ENCODE results near the gene PCF11.

PCF11 gene

DNA sequence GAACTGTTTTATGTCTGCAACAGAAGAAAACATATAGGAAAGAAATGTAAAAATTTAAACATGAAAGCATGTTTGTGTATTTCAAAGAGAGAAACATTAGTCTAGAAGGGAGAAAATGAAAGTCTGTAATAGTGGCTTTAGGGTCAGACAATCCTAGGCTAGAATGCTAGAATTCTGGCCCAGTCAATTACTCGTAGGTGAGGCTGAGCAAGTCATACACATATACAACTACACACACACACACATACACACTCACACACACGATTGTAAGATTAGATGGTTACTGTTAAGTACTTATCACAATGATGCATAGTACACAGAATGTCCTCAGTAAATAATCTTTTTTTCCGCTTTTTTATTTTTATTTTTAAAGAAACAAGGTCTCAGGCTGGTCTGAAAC lies 37.7 kb upstream of the PCF11 start:
- TF ChIP-seq, protein P1, sequence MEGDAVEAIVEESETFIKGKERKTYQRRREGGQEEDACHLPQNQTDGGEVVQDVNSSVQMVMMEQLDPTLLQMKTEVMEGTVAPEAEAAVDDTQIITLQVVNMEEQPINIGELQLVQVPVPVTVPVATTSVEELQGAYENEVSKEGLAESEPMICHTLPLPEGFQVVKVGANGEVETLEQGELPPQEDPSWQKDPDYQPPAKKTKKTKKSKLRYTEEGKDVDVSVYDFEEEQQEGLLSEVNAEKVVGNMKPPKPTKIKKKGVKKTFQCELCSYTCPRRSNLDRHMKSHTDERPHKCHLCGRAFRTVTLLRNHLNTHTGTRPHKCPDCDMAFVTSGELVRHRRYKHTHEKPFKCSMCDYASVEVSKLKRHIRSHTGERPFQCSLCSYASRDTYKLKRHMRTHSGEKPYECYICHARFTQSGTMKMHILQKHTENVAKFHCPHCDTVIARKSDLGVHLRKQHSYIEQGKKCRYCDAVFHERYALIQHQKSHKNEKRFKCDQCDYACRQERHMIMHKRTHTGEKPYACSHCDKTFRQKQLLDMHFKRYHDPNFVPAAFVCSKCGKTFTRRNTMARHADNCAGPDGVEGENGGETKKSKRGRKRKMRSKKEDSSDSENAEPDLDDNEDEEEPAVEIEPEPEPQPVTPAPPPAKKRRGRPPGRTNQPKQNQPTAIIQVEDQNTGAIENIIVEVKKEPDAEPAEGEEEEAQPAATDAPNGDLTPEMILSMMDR (IDR thresholded peaks at IDR 0.05; ENCODE audit: extremely low read depth, missing control alignments): no peak
- DNase-seq (ENCODE audit: low spot score): no peak

DNA sequence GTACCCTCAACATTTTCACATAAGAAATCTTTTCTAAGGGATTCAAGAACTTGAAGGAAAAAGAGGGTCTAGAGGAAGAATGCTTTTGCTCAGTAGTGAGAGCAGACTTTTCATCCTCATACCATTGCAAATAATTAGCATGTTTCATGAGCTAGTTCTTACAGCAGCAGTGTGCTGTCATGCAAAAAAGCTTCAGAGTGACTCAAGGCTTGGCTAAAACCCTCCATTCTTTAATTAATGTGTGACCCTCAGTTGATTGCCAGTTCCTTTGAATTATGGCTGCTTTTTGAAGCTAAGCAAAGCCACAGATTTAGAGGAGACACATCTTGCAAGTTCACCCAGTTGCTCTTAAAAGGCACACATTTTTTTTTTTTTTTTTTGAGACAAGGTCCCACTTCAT lies 36.6 kb upstream of the PCF11 start:
- no peak for DNase-seq (ENCODE audit: low spot score)
- TF ChIP-seq, protein P1 (IDR thresholded peaks at IDR 0.05; ENCODE audit: extremely low read depth, missing control alignments): no peak

DNA sequence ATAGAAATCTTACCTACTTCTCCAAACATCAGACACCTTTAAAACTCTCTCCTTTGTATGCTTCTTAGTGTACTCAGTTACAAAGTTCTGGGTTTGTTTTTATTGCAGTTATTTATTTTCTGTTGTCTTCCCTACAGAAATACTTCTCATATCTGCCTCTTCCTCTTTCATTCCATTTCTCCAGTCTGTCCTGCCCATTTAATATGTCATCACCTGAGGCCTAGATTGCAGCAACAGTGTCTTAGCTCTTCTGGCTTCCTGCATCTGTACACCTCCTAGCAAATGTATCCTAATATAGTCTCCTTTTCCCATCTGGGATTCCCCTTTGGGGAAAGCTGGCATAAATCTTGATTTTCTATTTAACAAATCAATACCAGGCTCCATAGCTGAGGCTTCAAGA lies 34.9 kb upstream of the PCF11 start:
- TF ChIP-seq, protein P1 (IDR thresholded peaks at IDR 0.05; ENCODE audit: extremely low read depth, missing control alignments): no peak
- DNase-seq (ENCODE audit: low spot score): no peak

DNA sequence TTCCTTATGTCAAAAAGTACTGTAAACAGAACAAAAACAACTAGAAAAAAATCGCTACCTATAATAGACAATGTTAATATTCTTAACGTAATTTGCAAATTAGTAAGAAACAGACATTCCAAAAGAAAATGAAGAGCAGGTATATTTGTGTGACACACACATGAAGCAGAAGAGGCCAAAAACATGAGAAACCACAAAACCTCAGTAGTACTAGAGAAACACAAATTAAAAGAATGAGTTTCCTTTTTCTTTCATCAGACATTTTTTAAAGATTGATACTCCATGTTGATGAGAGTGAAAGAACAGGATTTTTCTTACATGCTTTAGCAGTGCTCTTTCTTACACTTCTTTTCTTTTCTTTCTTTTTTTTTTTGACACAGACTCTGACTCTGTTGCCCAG lies 34.2 kb upstream of the PCF11 start:
- DNase-seq (ENCODE audit: low spot score): no peak
- TF ChIP-seq, protein P1 (IDR thresholded peaks at IDR 0.05; ENCODE audit: extremely low read depth, missing control alignments): no peak

DNA sequence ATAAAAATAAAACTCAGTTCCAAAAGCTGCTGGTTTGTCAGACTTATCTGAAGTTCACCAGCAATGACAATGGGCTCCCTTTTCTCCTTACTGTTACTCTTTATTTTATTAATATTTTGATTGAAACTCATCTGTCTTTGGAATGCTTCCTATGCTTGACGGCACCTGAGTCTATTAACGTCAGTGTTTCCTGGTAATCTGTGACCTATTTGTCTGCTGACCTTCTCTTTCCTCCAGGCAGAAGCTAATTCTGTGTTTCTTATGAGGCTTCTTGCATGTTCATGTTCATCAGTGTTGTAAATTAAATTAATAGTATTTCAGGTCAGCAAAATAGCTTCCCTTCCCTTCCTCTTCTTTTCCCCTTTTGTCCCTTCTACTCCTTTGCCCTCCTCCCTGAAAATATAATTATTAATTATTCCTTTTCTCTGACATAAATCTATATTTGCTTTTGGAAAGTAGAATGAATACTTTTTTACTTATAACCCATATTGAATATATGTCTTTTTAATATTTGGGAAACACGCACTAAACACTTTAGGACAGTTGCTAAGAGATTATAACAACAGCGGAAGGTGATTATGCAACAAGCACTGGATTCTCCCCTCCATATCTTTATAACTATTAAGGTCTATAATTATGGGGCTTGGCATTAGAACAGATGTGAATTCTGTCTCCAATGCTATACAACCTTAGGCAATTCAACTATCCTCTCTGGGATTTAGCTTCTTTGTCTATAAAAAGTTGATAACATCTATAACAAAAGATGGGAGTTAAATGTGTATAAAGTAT lies 32.1 kb upstream of the PCF11 start:
- DNase-seq (ENCODE audit: low spot score): no peak
- TF ChIP-seq, protein P1 (IDR thresholded peaks at IDR 0.05; ENCODE audit: extremely low read depth, missing control alignments): no peak

DNA sequence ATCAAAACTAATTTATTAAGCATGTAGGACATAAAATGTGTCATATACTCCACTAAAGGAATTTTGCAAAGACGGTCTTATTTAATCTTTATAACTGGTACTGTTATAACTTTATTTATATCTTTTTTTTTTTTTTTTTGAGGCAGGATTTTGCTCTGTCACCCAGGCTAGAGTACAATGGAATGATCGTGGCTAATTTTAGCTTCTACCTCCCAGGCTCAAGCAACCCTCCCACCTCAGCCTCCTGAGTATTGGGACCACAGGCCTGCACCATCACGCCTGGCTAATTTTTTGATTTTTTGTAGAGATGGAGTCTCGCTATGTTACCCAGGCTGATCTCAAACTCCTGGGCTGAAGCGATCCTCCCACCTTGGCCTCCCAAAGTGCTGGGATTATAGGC lies 31.4 kb upstream of the PCF11 start:
- no peak for DNase-seq (ENCODE audit: low spot score)
- TF ChIP-seq, protein P1 (IDR thresholded peaks at IDR 0.05; ENCODE audit: extremely low read depth, missing control alignments): no peak

DNA sequence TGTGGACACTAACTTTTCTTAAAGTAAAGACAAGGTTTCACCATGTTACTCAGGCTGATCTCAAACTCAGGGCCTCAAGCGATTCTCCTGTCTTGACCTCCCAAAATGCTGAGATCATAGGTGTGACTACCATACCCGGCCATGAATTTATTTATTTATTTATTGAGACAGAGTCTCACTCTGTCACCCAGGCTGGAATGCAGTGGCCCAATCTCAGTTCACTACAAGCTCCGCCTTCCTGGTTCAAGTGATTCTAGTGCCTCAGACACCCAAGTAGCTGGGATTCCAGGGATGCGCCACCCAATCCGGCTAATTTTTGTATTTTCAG lies 29.7 kb upstream of the PCF11 start:
- TF ChIP-seq, protein P1 (IDR thresholded peaks at IDR 0.05; ENCODE audit: extremely low read depth, missing control alignments): no peak
- DNase-seq (ENCODE audit: low spot score): no peak

All from GM20000 (cell line).